Panc1 (cell line): ENCODE results near the gene HDGFL1.

Source experiments
- CTCF ChIP-seq: fragments of 450-650 bp; IDR thresholded peaks from 2 replicates; pipeline ENCODE4 v1.5.1; 2017; ENCODE audit warnings: mild to moderate bottlenecking
- POLR2AphosphoS5 ChIP-seq: IDR thresholded peaks from 2 replicates; pipeline ENCODE4 v1.6.1; 2012; ENCODE audit warnings: mild to moderate bottlenecking, low read depth, low read length, moderate library complexity
- REST ChIP-seq, 2 experiments: IDR thresholded peaks; 2 replicates each; pipeline ENCODE4 v1.6.1; 2011 to 2012; ENCODE audit warnings: low read depth in 2 of 2, control low read depth in 1 of 2, low read length in 1 of 2, mild to moderate bottlenecking in 1 of 2, moderate library complexity in 1 of 2; ENCODE audit not compliant: insufficient read depth in 1 of 2
- SIN3A ChIP-seq: IDR thresholded peaks from 2 replicates; pipeline ENCODE4 v1.6.1; 2012; ENCODE audit warnings: low read depth, mild to moderate bottlenecking, low read length, moderate library complexity, borderline replicate concordance; ENCODE audit not compliant: insufficient read depth
- TCF7L2 ChIP-seq: IDR thresholded peaks from 2 replicates; pipeline ENCODE4 v1.6.1; 2011; ENCODE audit warnings: mild to moderate bottlenecking, low read depth, low read length, inconsistent platforms

- TF ChIP-seq CTCF (no peak), SIN3A (no peak), REST (IDR thresholded peaks at IDR 0.05; ENCODE audit: insufficient read depth in 1 of 2, low read depth in 2 of 2, low read length in 1 of 2) (no peak), POLR2AphosphoS5 (no peak), TCF7L2 (no peak)
Observed at GRCh38 chr6:22583927-22584326, 14.6 kb downstream of the HDGFL1 start.
